Ectodermal cell (in vitro differentiated cells): Measurements from ENCODE around the gene ARID3B.

ENCODE experiments used
- H3K27ac ChIP-seq: 2 replicates; pipeline ENCODE4 v1.7.0; 2013; ENCODE audit warnings: mild to moderate bottlenecking, low read depth, low read length; ENCODE audit not compliant: insufficient read depth, poor library complexity, severe bottlenecking
- H3K27me3 ChIP-seq: 2 replicates; pipeline ENCODE4 v1.7.0; 2013; ENCODE audit warnings: mild to moderate bottlenecking, low read length; ENCODE audit not compliant: insufficient read depth, control insufficient read depth, poor library complexity, severe bottlenecking
- H3K36me3 ChIP-seq: one replicate; pipeline ENCODE4 v1.7.0; 2013; ENCODE audit warnings: low read length; ENCODE audit not compliant: control insufficient read depth, insufficient read depth
- H3K4me1 ChIP-seq: one replicate; pipeline ENCODE4 v1.7.0; 2013; ENCODE audit warnings: low read length; ENCODE audit not compliant: control insufficient read depth, insufficient read depth
- H3K4me3 ChIP-seq: 2 replicates; pipeline ENCODE4 v1.7.0; 2013; ENCODE audit warnings: low read depth, low read length, control low read depth; ENCODE audit not compliant: insufficient read depth
- H3K9me3 ChIP-seq: 2 replicates; pipeline ENCODE4 v1.7.0; 2013; ENCODE audit warnings: mild to moderate bottlenecking, low read length, moderate library complexity; ENCODE audit not compliant: control insufficient read depth
- WGBS, 2 experiments: methylation state at CpG; one replicate each; pipeline ENCODE4 v1.1.7; 2013; ENCODE audit warnings: missing lambda C conversion rate in 2 of 2; 5-methylcytosine and 5-hydroxymethylcytosine counted together

Gene ARID3B

GRCh38 chr15:74545086-74545485 lies 4.1 kb downstream of the ARID3B start:
- H3K27me3 ChIP-seq = no peaks in the 10 kb centered on the region
- no peak overlapping the region for H3K4me3 ChIP-seq
- peaks cover 28% of the 10 kb centered on the region for H3K4me1 ChIP-seq
- no peak overlapping the region for H3K27ac ChIP-seq
- no peaks in the 10 kb centered on the region for H3K9me3 ChIP-seq
- peaks cover 20% of the 10 kb centered on the region for H3K36me3 ChIP-seq

GRCh38 chr15:74545776-74546656 lies 5.0 kb downstream of the ARID3B start:
- no peaks in the 10 kb centered on the region for H3K9me3 ChIP-seq
- H3K27me3 ChIP-seq = no peaks in the 10 kb centered on the region
- H3K27ac ChIP-seq = no peak overlapping the region
- H3K4me1 ChIP-seq = peaks cover 28% of the 10 kb centered on the region
- H3K4me3 ChIP-seq = no peak overlapping the region
- WGBS, 2 experiments = 83 to 86% methylated on average over 23 of the region's 23 CpGs
- peaks cover 28% of the 10 kb centered on the region for H3K36me3 ChIP-seq

GRCh38 chr15:74547616-74548015 lies 6.6 kb downstream of the ARID3B start:
- WGBS, 2 experiments = 97 to 98% methylated on average over 3 of the region's 3 CpGs
- Histone ChIP-seq H3K27me3 (no peaks in the 10 kb centered on the region), H3K4me1 (peaks cover 25% of the 10 kb centered on the region), H3K9me3 (no peaks in the 10 kb centered on the region), H3K36me3 (peaks cover 40% of the 10 kb centered on the region), H3K4me3 (no peak overlapping the region), H3K27ac (no peak overlapping the region)

GRCh38 chr15:74548241-74548640 lies 7.2 kb downstream of the ARID3B start:
- no peak overlapping the region for H3K4me3 ChIP-seq
- peaks cover 19% of the 10 kb centered on the region for H3K4me1 ChIP-seq
- no peaks in the 10 kb centered on the region for H3K27me3 ChIP-seq
- H3K36me3 ChIP-seq = peaks cover 45% of the 10 kb centered on the region
- no peaks in the 10 kb centered on the region for H3K9me3 ChIP-seq
- 88 to 91% methylated on average over 5 of the region's 5 CpGs for WGBS, 2 experiments
- H3K27ac ChIP-seq = no peak overlapping the region

GRCh38 chr15:74549816-74550215 lies 8.8 kb downstream of the ARID3B start:
- Histone ChIP-seq H3K27me3 (no peaks in the 10 kb centered on the region), H3K36me3 (peaks cover 43% of the 10 kb centered on the region), H3K4me1 (peaks cover 16% of the 10 kb centered on the region), H3K27ac (no peak overlapping the region), H3K9me3 (no peaks in the 10 kb centered on the region), H3K4me3 (no peak overlapping the region)
- 94 to 95% methylated on average over 5 of the region's 5 CpGs for WGBS, 2 experiments

- WGBS, 2 experiments = 94 to 96% methylated on average over 3 of the region's 3 CpGs
- Histone ChIP-seq H3K36me3 (peaks cover 41% of the 10 kb centered on the region), H3K27ac (no peak overlapping the region), H3K9me3 (no peaks in the 10 kb centered on the region), H3K27me3 (no peaks in the 10 kb centered on the region), H3K4me1 (peaks cover 7% of the 10 kb centered on the region), H3K4me3 (no peak overlapping the region)
Measured at GRCh38 chr15:74551714-74552113, 10.7 kb downstream of the ARID3B start.

GRCh38 chr15:74552773-74553441 lies 11.9 kb downstream of the ARID3B start:
- H3K4me3 ChIP-seq = no peak overlapping the region
- WGBS, 2 experiments = 91 to 98% methylated on average over 3 to 4 of the region's 5 CpGs
- peaks cover 40% of the 10 kb centered on the region for H3K36me3 ChIP-seq
- peak overlapping the region; percentile 2 for H3K27ac ChIP-seq
- H3K9me3 ChIP-seq = no peaks in the 10 kb centered on the region
- no peaks in the 10 kb centered on the region for H3K27me3 ChIP-seq
- peaks cover 7% of the 10 kb centered on the region for H3K4me1 ChIP-seq

GRCh38 chr15:74555192-74555591 lies 14.2 kb downstream of the ARID3B start:
- Histone ChIP-seq H3K4me3 (no peak overlapping the region), H3K9me3 (no peaks in the 10 kb centered on the region), H3K36me3 (peaks cover 24% of the 10 kb centered on the region), H3K4me1 (no peaks in the 10 kb centered on the region), H3K27ac (no peak overlapping the region), H3K27me3 (no peaks in the 10 kb centered on the region)
- 90 to 94% methylated on average over 4 of the region's 4 CpGs for WGBS, 2 experiments

GRCh38 chr15:74558706-74559105 lies 17.7 kb downstream of the ARID3B start:
- Histone ChIP-seq H3K9me3 (no peaks in the 10 kb centered on the region), H3K27me3 (no peaks in the 10 kb centered on the region), H3K4me1 (no peaks in the 10 kb centered on the region), H3K27ac (no peak overlapping the region), H3K36me3 (no peaks in the 10 kb centered on the region), H3K4me3 (no peak overlapping the region)
- 95 to 97% methylated on average over 5 of the region's 5 CpGs for WGBS, 2 experiments

- Histone ChIP-seq H3K4me3 (no peak overlapping the region), H3K4me1 (no peaks in the 10 kb centered on the region), H3K9me3 (no peaks in the 10 kb centered on the region), H3K27me3 (no peaks in the 10 kb centered on the region), H3K27ac (no peak overlapping the region), H3K36me3 (no peaks in the 10 kb centered on the region)
- 92 to 93% methylated on average over 3 of the region's 3 CpGs for WGBS, 2 experiments
Measured at GRCh38 chr15:74563442-74563841, 22.4 kb downstream of the ARID3B start.
